Stimulated activated CD8-positive, alpha-beta memory T cell treated with anti-CD3 and anti-CD28 coated beads, Interleukin-12 subunit alpha, Interleukin-12 subunit beta, amount 100 ng/mL, for 4 hours (primary cell): ENCODE results near the gene MSI2.

Experiments
- DNase-seq: peaks from one replicate; pipeline ENCODE4 v3.0.0-alpha.2; 2020; ENCODE audit warnings: low read depth

MSI2 gene

DNA sequence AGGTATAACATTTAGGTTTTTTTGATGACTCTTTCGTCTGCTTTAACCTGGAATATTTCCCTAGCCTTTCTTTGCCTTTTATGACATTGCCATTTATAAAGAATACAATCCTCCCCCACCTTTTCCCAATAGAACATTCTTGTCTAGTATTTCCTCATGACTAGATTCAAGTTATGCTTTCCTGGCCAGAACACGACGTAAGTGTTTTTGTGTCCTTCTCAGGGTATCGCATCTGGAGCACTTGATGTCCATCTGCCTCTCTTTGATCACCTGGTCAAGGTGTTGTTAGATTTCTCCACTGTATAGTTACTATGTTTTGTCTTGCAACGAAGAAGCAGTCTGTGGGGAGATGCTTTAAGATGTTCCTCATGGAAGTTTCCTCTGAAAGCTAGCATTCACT, 87.4 kb downstream of the MSI2 start:
- DNase-seq: no peak

GRCh38 chr17:57344261-57344660, 87.9 kb downstream of the MSI2 start:
- DNase-seq: no peak

DNA sequence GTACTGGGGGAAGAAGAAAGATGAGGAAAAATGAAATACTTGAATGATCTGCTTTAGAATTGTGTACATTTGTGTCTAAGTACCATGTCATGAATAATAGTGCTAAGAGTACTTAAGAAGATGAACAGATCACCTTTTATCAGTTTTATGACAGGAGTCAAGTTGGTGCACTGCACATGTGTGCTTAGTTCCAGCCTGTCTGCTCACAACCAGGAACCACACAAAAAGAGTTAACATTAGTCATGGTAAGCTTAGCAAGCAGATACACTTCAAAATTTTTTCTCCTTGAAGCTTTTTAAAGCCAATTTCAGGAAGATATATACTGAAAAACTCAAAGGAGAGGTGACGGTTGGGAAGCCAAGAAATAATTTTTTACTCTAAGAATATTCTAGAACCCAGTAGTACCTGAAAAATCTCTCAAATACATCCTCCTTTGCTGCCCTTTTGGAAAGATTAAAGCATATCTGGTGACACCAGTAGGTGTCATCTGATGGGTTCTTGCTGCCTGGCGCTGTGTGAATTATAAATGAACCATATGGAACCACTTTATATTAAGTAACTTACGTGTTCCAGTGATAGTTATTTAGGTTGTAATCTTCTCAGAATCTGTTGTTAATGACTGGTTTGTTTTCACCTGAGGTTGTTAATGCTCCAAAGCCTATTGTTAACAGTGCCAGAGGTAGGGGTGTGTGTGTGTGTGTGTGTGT, 93.4 kb downstream of the MSI2 start:
- no peak for DNase-seq

DNA sequence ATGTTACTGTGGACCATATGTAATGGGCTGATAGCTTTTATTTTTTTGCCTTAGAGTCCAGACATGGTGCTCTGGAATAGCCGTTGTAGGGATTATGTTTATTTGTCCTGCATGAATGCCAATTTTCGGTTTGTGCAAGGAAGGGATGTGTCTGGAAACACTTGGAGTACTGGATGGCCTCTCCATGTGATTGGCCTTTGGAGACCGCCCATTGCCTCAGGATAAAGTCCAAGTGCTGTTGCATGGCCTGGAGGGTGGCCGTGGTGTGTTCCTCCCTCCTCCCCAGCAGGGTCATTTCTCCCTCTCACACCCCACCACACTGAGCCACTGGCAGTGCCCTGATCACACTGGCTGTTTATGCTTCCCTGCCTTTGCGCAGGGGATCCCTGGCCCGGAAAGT, 93.9 kb downstream of the MSI2 start:
- no peak for DNase-seq

DNA sequence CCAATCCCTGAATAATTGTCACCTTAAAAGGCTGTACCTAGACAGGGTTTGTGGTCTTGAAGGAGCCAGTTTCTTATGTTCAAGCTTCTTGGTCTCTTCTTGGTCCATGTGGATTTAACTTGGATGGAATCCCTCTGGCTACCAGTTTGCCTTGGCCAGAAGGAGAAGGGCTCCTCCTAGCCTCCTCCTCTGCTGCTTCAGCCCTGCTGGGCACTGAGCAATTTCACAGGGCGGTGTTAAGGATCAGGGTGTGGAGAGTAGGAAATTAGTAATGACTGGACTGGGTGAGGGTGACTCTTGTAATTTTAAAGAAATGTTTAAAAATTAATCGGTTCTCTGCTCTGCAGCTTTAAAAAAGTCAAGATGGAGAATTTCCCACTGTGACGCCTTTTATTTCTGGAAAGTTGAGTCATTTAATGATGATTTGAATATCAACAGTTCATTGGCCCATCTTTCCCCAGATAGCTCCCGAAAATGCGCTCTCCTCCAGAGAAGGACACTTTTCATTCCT, 96.4 kb downstream of the MSI2 start:
- DNase-seq: no peak

DNA sequence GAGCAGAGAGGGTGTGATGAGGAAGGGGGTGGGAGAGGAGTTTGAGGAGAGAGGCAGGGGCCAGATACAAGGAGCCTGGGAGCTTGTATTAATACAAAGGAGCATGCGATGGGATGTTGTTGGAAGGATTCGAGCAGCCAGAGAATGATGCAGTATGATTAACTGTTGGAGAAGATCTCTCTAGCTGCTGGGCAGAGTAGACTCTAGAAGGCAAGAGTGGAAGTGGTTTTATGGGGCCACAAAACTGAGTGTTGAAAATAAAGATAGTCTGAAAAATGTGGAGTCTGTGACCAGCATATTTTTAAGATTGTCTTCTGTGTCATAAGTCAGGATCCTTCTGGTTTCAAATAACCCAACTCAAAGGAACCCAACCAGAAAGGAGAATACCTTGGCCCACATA, 98.3 kb downstream of the MSI2 start:
- no peak for DNase-seq

DNA sequence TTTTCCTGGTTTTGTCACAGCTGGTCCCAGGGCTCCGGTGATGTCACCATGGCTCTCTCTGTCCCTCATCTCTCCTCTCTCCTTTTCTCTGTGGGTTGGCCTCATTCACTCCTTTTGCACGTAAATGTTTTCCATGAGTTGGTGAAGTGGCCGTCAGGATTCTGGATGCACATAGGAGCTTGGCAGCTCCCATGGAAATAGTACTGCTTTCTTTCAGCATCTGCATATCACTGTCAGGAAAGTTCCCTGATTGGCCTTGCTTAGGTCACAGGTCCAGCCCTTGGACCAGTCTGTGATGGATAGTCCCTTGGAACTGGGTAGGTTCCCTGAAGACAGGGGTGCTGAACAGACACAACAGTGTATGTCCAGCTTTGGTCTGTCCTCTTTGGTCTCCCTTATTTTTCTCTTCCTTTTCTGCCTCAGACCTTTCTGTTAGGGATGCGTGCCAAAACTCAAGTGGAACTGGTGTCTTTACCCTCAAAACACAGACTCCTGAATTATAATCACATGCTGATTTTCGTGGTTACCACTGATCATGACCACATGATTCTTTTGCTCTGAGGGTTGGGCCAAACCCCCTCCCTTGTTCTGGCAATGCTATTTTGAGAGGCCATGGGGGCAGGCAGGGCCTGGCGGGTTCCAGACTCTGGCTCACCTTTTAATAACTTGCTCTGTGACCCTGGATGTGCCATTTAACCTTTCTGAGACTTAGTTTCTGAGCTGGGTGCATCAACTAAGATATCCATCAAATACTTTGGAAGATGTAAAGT, 99.0 kb downstream of the MSI2 start:
- no peak for DNase-seq

DNA sequence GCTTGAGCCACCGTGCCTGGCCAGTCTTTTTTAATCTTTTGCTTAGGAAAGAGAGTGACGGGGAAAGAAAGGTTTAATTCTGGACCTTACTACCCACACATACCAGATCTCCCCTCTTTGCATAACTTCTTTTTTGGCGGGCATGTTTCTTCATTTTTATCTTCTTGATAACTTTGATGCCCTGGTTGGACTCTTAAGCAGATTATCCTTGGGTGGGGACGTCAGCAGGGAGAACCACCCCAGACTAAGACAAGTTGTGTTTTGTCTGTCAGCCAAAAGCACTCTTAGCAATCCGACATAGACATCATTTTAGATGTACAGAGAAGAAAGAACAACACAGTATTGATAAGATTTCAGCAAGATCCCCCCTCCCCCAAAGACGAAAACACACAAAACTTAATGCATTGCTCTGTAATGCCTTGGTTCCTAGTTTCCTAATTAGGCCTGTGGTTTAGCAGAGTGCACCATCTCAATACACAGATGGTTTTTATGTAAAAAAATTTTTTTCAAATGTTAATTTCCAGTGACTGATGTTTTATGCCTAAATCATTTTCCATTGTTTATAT, 99.9 kb downstream of the MSI2 start:
- DNase-seq: no peak

DNA sequence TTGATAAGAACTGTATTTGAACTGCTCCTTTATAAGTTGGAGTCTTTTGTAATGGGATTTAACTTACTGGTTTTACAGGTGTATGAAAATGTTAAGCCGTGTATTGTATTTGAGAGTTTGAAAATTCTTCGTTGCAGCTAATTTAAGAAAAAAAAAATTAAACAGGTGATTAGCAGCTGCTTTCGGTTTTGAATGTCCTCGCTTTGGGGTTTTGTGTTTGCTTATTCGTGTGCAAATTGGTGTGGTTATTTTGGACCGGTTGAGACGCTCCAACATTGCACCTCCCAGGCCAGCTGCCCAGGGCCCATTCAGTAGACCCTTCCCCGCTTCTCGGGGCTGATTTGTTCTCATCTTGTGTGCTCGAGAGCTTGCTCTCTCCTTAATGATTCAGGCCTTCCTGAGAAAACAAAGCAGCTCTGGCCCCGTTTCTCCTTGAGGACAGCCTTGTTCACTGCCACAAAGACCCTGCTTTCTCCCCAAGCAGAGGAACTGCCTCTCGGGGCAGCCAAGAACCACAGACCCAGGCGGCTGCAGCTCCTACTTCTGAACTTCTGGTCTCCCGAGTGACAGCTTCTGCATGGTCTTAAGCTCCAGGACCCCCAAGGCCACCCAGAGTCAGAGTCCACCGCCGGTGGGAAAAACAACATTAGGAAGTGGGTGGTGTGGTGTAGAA, 100.5 kb downstream of the MSI2 start:
- no peak for DNase-seq

GRCh38 chr17:57357392-57357784, 101.1 kb downstream of the MSI2 start:
- DNase-seq: no peak

GRCh38 chr17:57357830-57358430, 101.6 kb downstream of the MSI2 start:
- no peak for DNase-seq

DNA sequence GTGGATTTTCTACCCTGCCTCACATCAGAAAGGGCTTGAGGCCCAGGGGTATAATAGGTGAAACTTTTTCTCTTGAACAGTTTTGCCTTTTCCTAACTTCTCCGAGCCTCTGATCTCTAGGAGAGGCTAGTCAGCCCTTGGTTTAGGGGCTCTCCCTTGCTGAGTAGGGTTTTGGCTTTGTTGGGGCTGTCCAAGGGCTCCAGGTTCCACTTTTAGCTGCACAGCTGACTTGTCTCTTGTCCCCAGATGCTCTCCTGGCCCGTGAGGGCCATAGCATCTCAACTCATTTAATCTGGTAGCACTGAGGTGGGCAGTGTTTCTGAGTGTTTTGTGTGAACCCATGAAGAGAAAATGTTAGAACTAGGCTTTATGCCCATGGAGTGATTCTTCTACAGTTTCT, 103.9 kb downstream of the MSI2 start:
- no peak for DNase-seq

- DNase-seq: no peak
Measured at GRCh38 chr17:57362797-57363556, 106.7 kb downstream of the MSI2 start.

DNA sequence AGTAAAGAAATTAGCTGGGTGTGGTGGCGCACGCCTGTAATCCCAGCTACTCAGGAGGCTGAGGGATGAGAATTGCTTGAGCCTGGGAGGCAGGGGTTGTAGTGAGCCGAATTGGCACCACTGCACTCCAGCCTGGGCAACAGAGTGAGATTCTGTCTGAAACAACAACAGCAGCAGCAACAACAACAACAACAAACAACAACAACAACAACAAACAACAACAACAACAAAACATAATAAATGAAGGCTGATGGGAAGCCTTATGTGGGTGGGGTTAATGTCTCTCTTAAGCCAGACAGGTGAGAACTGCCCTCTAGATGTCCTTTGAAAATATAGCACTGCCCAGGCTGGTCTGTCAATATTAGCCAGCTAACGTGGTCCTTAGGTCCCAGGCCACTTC, 107.3 kb downstream of the MSI2 start:
- no peak for DNase-seq

GRCh38 chr17:57363998-57364643, 107.8 kb downstream of the MSI2 start:
- DNase-seq: no peak

- no peak for DNase-seq
Measured at GRCh38 chr17:57365420-57365819, 109.1 kb downstream of the MSI2 start.

DNA sequence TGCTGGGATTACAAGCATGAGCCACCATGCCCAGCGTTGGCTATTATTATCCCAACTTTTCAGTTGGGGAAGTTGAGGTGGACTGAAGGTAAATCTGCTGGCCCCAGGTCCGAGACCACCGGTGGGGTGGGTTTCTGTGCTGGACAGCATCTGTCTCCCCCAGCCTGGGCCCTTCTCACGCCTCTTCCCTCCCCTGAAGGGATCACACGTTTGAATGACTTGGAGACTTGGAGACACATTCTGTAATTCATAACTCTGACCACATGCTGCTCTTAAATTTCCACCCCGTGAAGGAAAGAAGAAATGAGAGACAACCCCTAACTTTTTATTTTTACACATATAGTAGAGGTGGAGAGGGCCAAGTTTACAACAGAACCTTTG, 109.8 kb downstream of the MSI2 start:
- DNase-seq: no peak

- no peak for DNase-seq
Measured at GRCh38 chr17:57366558-57367351, 110.4 kb downstream of the MSI2 start.

GRCh38 chr17:57368637-57369336, 112.5 kb downstream of the MSI2 start:
- DNase-seq: no peak
